Measurements from ENCODE around the gene POLK. TPM values are rescaled to one million over a fixed set of nuclear protein-coding genes. Genes with fewer than 3 reads are reported as not detected.

Gene POLK
- total RNA-seq, 1 experiment from 2014 or later: 7.5 TPM

DNA sequence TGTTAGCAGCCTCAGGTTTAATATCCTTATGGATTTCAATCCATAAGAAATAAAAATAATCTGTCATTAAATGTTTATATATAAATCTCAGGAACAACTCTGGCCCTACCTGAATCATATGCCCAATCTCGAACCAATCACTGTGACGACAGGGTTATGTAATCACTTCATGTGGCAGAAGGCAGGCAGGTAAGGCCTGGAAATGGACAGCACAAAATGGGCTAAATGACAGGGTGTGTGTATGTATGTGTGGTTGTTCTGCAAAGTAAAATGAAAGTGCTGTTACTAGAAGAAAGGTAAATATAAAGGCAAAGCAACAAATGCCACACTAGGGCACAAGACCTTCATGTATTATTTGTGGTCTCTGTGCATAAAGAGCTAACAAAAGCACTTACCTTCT lies 119.2 kb downstream of the POLK start:
- Histone ChIP-seq H3K27me3 (replicated peaks; ENCODE audit: control insufficient read depth, insufficient read depth, low read length) (no peaks in the 10 kb centered on the region), H3K4me1 (no peaks in the 10 kb centered on the region), H3K36me3 (ENCODE audit: control insufficient read depth, insufficient read depth, low read length) (no peaks in the 10 kb centered on the region), H3K4me3 (ENCODE audit: low read depth, low read length) (no peak overlapping the region), H3K9me3 (no peaks in the 10 kb centered on the region; the same call in 1 of the 2 replicates)
- ChIA-PET CTCF (no interaction called here), POLR2A (no interaction called here)
- Mint-ChIP-seq H3K4me1 (ENCODE audit: low read depth, unreplicated experiment) (no peaks in the 10 kb centered on the region), H3K9me3 (ENCODE audit: unreplicated experiment) (no peaks in the 10 kb centered on the region), H3K27me3 (ENCODE audit: insufficient read depth, unreplicated experiment) (no peaks in the 10 kb centered on the region), H3K27ac (ENCODE audit: unreplicated experiment) (no peak overlapping the region), H3K4me3 (ENCODE audit: unreplicated experiment) (no peak overlapping the region), H3K36me3 (ENCODE audit: insufficient read depth, unreplicated experiment) (no peaks in the 10 kb centered on the region)
- BruUV-seq (replicated peaks): no TSS peak
- intact Hi-C loops (cut with micrococcal nuclease; ENCODE audit: unreplicated experiment): no loop called here
- no peak for TF ChIP-seq CTCF (IDR thresholded peaks at IDR 0.05; ENCODE audit: insufficient read depth in 1 of 2, low read depth in 1 of 2, low read length in 1 of 2, severe bottlenecking in 1 of 2, unreplicated experiment in 1 of 2)
- DNase-seq: no peak

DNA sequence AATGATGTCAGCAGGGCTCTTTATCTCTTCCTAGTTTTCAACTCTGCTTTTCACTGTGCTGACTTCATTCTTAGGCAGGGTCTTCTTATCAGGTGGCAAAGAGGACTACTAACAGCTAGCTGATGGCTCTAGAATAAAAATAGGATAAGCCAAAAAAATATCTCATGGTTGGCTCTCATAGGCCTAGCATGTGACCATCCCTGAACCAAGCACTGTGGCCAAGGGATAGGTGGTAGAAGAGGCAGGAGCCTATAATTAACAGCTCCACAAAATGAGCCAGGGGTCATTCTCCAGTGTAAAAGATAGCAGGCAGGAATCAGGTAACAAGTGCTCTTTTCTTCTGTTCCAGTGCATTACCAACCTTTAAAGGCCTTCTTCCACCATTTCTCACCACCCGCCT lies 120.6 kb downstream of the POLK start:
- Histone ChIP-seq H3K4me3 (ENCODE audit: low read depth, low read length) (no peak overlapping the region), H3K9me3 (no peaks in the 10 kb centered on the region; the same call in 1 of the 2 replicates), H3K27me3 (replicated peaks; ENCODE audit: control insufficient read depth, insufficient read depth, low read length) (no peaks in the 10 kb centered on the region), H3K36me3 (ENCODE audit: control insufficient read depth, insufficient read depth, low read length) (no peaks in the 10 kb centered on the region), H3K4me1 (no peaks in the 10 kb centered on the region)
- DNase-seq: no peak
- no peak overlapping the region for H3K27ac Mint-ChIP-seq (ENCODE audit: unreplicated experiment)
- no peaks in the 10 kb centered on the region for H3K9me3 Mint-ChIP-seq (ENCODE audit: unreplicated experiment)
- POLR2A ChIA-PET: no interaction called here
- no TSS peak for BruUV-seq (replicated peaks)
- CTCF ChIA-PET: no interaction called here
- no peak overlapping the region for H3K4me3 Mint-ChIP-seq (ENCODE audit: unreplicated experiment)
- H3K36me3 Mint-ChIP-seq (ENCODE audit: insufficient read depth, unreplicated experiment): no peaks in the 10 kb centered on the region
- intact Hi-C loops (cut with micrococcal nuclease; ENCODE audit: unreplicated experiment): no loop called here
- H3K27me3 Mint-ChIP-seq (ENCODE audit: insufficient read depth, unreplicated experiment): no peaks in the 10 kb centered on the region
- TF ChIP-seq CTCF (IDR thresholded peaks at IDR 0.05; ENCODE audit: insufficient read depth in 1 of 2, low read depth in 1 of 2, low read length in 1 of 2, severe bottlenecking in 1 of 2, unreplicated experiment in 1 of 2): no peak
- no peaks in the 10 kb centered on the region for H3K4me1 Mint-ChIP-seq (ENCODE audit: low read depth, unreplicated experiment)

DNA sequence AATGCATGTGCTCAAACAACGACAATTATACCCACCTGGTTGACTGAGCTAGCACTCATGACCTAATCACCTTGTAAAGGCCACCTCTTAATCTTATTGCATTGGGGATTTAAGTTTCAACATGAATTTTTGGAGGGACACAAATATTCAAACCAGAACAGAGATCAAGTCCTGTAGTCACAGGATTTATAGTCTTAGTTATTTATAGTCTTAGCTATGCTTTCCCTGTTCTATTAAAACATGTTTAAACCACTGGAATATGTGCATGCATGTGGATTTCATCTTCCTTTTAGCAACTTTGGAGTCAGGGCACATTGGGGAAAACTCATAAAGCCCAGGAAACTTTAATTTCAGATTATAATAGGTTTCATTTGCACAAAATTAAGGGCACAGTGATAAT lies 126.3 kb downstream of the POLK start:
- H3K9me3 Mint-ChIP-seq (ENCODE audit: unreplicated experiment): no peaks in the 10 kb centered on the region

More for the DNA sequence above, 126.3 kb downstream of the POLK start:
- Mint-ChIP-seq H3K36me3 (ENCODE audit: insufficient read depth, unreplicated experiment) (no peaks in the 10 kb centered on the region), H3K4me1 (ENCODE audit: low read depth, unreplicated experiment) (no peaks in the 10 kb centered on the region), H3K4me3 (ENCODE audit: unreplicated experiment) (no peak overlapping the region), H3K27me3 (ENCODE audit: insufficient read depth, unreplicated experiment) (no peaks in the 10 kb centered on the region), H3K27ac (ENCODE audit: unreplicated experiment) (no peak overlapping the region)
- TF ChIP-seq CTCF (IDR thresholded peaks at IDR 0.05; ENCODE audit: insufficient read depth in 1 of 2, low read depth in 1 of 2, low read length in 1 of 2, severe bottlenecking in 1 of 2, unreplicated experiment in 1 of 2): no peak
- no TSS peak for BruUV-seq (replicated peaks)
- peaks cover 5% of the 10 kb centered on the region; the same call in 1 of the 2 replicates for H3K9me3 ChIP-seq
- 0 out of 2 replicates have a peak, but pooled peaks cover 1% of the 10 kb centered on the region for H3K36me3 ChIP-seq (ENCODE audit: control insufficient read depth, insufficient read depth, low read length)
- ChIA-PET POLR2A (no interaction called here), CTCF (no interaction called here)
- H3K4me3 ChIP-seq (ENCODE audit: low read depth, low read length): no peak overlapping the region
- intact Hi-C loops (cut with micrococcal nuclease; ENCODE audit: unreplicated experiment): no loop called here
- no peaks in the 10 kb centered on the region for H3K4me1 ChIP-seq
- no peak for DNase-seq
- H3K27me3 ChIP-seq (replicated peaks; ENCODE audit: control insufficient read depth, insufficient read depth, low read length): no peaks in the 10 kb centered on the region

Measured in Caco-2 (cell line).